ENCODE results near the gene CRYBG1.
"Not testable (repeated sequence)": the region's sequence is repeated elsewhere in the genome, so short reads cannot be mapped to it uniquely, and the experiment has no call there.

CRYBG1 gene

DNA sequence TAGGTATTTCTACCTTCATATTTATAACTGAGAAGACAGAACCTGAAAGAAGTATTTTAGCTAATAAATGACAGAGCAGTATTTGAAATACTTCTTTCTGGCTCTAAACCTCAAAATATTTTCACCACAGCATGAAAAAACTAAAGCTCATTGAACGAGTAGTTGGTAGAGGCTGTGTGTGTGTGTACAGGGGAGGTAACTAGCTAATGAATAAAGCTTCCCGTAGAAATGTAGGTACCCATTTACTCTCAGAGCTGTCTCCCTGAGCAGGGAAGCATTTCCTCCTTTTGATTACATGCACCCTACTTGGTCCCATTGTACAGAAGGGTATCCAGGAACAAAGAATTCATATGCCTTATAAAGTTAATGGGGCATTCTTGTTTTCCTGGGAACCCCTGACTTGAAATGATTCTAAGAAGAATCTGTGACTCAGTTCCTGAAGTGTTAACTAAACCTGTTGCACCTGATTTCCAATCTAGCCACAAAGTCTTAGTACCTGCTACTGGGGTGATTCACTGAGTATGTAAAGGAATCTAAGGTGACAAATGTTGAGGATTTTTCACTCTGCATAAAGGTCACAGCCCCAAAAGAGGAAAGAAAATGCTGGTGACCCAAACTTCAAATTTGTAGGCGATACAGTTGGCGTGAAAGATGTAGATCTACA, 12.5 kb downstream of the CRYBG1 start:
- DNase-seq (ENCODE audit: low spot score) = no peak

DNA sequence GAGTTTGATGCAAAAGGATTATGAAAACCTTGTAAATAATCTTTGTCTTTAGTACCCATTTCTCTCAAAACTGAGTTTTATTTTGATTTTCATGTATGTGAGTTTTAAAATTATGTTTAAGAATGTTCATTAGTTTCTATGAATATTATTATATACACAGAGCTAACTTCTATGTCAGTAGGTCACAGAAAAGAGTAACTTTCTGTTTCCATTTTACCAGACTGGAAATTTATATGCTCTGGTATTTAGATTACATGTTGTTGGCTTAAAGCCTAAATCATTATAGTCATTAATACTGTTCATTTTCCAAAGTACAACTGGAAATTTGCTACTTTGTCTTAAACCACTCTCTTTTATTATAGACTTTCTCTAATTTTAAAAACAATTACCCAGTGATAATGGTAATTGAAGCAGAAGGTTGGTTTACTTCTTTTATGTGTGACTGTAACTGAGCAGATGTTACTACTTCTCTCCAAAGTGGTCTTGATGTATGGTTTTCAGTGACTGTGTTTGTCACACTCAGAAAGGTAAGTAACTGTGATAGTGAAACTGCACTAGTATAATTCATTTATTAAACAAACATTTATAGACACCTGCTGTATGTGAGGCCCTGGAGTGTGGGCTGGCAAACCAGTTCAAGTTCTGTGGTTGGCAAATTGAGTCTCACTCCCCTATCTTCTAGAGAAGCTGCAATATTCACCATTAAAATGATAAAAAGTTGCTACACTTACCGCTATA, 13.2 kb downstream of the CRYBG1 start:
- no peak for DNase-seq (ENCODE audit: low spot score)

DNA sequence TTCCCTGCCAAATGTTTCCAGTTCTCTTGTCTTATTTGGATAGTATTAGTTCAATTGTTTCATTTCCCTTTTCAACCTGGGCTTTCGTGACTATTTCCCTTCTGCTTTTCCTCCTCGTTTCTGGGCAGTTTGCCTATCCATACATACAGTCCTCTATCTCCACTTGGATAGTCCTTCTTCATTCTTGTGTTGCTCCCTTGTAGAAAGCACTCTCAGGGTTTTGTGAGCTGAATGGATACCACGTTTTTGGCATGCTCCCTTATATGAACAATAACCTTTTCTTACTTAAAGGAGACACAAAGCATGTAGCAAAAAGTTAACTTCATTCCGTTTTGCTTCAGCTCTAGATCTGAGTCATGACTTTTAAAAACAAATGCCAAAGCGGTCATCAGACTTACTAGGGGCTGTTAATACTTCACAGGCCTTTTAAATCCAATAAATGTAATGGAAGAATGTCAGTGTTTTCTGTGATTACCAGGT, 16.6 kb downstream of the CRYBG1 start:
- no peak for DNase-seq (ENCODE audit: low spot score)

DNA sequence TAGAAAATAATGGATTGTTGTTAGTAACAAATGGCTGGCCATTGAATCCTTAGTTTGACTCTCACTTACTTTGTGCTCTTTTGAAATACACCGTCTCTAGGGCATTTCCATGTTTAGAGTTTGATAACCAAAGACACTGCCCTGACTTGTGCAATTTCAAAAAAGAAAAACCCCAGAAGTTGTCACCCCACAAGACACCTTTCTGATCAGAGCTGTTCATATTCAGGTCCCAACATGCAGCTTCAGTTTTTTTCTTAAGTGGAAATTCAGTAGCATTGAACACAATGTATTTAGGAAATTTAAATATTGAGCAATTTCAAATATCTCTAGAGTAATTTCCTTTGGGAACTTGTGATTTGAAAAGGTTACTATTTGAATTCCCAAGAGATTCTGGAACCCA, 19.4 kb downstream of the CRYBG1 start:
- no peak for DNase-seq (ENCODE audit: low spot score)

DNA sequence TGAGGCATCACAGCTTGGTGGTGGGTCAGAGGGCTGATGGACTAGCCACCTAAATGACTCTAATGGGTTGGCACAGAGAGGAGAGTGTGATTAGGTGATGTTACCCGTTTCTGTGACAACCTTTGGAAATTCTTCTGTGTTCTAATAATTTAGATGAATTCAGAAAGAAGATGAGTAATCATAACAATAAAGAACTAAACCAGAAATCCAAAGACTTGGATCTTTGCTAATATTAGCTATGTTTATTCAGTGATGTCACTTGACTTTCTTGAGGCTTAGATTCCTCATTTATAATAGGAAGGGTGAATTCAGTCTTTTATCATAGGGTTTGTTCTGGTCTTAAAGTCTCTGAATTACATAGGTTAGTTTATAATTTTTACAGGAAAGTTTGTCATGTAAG, 19.9 kb downstream of the CRYBG1 start:
- no peak for DNase-seq (ENCODE audit: low spot score)

DNA sequence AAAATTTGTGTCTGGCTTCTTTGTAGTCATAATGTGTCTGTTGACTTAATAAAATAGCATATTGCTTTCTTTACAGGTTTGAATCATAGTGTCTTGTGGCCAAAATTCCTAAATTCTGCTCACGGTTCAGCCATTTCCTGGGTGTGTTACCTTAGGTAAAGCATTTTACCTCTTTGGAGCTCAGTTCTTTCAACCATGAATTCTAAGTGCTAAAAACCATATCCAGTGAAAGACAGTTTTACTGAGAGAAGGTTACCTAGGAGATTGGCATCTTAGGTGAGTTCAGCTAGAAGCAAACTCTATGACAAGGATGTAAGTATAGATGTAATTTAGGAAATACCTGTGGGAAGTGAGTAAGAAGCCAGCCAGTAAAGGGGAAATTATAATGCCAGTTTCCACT, 20.7 kb downstream of the CRYBG1 start:
- no peak for DNase-seq (ENCODE audit: low spot score)

DNA sequence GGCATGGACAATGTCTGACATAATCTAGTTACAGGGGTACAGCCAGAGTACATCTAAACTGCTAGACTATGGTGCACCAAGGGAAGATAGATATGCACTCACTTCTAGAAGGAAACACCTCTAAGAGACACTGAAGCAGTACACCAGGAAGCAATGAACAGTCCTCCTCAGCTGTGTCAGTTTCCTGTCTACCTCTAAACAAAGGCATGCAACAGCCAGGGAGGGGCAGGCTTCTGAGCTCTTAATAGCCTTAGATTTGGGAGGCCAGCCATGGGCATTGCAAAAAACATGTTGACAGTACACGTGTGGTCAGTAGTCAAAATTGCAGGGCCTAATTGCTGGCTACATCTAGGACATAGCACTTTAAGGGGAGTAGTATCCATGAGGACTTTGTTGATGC, 21.4 kb downstream of the CRYBG1 start:
- DNase-seq (ENCODE audit: low spot score) = no peak

DNA sequence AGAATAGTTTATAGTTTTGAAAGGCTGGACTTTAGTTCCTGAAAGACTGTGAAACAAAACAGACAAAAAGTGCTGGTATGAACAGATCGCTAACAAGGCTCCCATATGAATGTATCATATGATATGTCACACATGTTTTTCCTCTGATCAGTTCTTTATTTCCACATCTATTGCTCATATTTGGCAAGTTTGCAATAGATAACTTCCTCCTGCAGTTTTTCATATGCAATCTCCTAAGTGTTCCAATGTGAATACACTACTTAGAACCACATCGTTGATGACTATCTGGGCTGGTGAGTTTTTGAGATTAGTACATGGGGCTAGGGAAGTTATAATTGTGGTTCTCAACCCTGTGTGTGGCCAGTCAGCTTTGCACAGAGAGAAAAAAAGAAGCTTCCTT, 23.1 kb downstream of the CRYBG1 start:
- DNase-seq (ENCODE audit: low spot score) = no peak

DNA sequence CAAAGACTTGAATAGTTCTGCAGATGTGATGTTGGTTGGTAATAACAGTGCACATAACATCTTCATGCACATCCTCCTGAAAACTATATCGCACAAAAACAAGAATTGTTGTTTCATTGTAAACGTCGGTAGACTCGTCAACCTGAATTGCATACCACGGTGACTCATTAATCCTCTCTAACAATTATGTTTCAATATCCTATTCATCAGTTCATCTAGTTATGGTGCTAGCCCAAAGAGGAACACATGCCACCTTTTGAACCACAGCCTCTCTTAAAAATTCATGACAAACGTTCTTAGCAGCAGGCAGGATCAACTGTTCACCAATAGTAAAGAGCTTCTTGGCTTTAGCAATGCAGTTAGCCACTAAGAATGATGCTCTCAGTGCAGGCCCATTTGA, 25.0 kb downstream of the CRYBG1 start:
- no peak for DNase-seq (ENCODE audit: low spot score)

DNA sequence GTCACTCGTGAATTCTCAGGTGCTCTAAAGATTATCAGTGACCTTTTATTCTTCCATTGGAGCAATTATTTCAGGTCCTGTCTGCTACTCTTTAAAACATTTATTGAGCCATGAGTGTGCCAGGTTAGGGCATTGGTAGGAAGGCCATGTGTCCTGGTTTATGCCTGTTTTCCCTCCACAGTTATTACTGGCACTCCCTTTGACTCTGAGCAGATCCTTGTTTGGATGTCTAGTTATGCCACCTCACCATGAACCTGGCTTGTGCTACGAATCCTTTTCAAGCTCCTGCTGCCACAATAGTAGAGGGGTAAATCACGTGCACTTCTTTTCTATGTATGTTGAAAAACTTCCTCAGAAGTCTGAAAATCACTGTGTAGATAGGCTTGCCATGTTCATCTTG, 27.4 kb downstream of the CRYBG1 start:
- DNase-seq (ENCODE audit: low spot score) = no peak

DNA sequence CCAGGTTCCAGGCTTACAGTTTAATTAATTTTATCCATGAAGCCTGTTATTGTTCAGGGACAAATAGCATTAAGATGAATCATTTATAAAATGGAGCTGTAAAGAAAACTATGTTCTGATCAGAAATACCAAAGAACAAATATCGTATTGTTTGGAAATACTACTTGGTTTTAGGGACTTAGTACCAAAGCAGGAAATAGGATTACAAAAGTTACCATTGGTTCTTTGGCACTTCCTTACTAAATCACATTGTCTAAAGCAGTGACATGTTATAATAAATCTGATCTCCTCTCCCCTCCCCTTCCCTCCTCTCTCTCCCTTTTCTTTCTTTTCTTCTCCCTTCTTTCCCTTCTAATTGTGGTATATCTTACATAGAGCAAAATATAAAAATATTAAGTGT, 29.6 kb downstream of the CRYBG1 start:
- no peak for DNase-seq (ENCODE audit: low spot score)

DNA sequence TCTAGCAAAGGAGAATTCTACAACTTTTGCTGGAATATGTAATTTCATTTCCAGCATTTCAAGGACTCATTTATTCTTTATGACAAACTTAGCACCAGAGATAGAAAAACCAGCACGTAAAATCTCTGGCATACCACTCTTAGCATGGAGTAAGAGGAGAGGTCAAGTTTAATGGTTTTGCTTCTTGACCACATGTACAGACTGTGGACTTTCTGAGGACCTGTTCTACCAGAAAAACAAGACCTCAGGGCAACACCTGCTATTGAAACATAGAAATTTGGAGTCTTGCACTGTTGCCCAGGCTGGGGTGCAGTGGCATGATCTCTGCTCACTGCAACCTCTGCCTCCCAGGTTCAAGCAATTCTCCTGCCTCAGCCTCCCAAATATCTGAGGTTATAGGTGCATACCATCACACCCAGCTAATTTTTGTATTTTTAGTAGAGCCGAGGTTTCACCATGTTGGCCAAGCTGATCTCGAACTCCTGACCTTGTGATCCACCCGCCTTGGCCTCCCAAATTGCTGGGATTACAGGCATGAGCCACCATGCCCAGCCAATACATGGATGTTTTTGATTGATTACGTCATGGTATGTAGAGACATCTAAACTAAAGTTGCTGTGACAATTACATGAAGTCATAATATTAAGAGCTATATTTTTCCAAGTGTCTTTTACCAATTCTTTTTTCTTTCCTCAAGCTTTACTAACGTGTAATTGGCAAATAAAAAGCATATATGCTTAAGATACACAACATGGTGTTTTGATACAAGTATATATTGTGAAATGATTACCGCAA, 36.1 kb downstream of the CRYBG1 start:
- DNase-seq (ENCODE audit: low spot score) = no peak

DNA sequence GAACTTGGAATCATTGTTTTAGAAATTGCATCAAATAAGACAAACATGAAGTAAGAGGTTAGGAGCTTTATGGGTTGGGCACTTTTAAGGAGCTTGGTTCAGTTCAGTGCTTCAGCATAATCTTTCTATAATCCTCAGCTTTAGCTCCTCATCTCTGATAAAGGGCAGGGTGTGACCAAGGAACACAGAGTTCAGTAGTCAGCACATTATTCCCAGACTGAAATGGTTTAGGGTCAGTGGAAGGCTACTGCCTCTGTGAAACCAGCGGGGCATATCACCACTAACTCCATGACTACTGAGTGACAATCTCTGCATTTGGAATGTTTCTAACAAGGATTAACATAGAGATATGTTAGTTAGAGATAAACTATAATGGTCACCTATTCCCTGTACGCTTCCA, 36.9 kb downstream of the CRYBG1 start:
- no peak for DNase-seq (ENCODE audit: low spot score)

DNA sequence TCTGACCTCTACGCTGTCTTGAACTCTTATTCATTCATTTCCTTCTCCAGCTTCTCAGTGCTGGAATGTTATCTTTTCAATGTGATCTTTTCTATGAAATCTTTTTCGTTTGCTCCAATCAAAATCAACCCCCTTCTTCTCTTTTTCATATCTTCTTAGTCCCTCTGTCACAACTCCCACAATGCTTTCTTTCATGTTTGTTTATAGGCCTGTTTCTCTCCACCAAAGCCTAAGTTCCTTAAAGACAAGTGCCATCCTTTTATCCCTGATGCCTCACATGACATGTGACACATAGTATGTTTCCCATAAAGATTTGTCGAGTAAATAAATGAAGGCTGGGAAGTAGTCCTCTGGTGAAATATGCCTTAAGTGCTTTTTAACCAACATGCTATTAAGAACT, 38.1 kb downstream of the CRYBG1 start:
- no peak for DNase-seq (ENCODE audit: low spot score)

DNA sequence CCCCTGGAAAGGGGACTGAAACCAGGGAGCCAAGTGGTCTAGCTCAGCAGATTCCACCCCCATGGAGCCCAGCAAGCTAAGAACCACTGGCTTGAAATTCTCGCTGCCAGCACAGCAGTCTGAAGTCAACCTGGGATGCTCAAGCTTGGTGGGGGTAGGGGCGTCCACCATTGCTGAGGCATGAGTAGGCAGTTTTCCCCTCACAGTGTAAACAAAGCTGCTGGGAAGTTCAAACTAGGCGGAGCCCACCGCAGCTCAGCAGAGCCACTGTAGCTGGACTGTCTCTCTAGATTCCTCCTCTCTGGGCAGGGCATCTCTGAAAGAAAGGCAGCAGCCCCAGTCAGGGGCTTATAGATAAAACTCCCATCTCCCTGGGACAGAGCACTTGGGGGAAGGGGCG, 44.5 kb downstream of the CRYBG1 start:
- DNase-seq (ENCODE audit: low spot score) = not testable (repeated sequence)

DNA sequence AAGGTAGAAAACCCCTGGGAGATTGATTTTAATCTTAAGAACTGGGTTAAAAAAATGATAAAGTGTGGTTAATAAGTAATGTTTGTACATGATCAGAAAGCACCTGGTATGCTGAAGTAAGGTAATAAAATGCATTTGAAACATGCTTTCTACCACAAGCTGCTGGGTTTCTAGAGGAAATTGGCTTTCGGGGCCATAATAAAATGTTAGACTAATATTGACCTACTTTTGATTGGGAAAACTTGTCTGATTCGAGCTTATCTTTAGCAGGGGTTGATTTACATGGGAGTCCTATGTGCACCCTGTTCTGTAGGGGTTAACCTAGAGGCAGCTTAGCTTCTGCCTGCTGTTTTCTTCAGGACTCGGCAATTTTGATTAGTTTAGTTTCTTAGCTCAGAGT, 50.5 kb downstream of the CRYBG1 start:
- DNase-seq (ENCODE audit: low spot score) = no peak

DNA sequence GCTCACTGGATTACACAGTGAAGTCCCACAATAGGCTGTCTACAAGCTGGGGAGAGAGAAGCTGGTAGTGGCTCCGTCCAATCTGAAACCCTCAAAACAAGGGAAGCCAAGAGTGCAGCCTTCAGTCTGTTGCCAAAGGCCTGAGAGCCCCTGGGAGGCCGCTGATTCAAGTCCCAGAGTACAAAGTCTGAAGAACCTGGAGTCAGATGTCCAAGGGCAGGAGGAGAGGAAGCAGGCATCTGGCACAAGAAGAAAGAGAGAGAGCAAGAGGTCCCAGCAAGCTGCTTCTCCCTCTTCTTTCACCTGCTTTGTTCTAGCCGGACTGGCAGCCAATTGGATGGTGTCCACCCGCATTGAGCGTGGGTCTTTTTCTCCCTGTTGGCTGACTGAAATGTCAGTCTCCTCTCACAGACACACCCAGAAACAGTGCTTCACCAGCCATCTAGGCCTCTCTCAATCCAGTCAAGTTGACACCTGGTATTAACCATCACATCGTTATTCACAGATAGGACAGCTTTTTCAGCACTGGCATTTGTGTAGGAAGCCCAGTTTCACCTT, 51.2 kb downstream of the CRYBG1 start:
- no peak for DNase-seq (ENCODE audit: low spot score)

DNA sequence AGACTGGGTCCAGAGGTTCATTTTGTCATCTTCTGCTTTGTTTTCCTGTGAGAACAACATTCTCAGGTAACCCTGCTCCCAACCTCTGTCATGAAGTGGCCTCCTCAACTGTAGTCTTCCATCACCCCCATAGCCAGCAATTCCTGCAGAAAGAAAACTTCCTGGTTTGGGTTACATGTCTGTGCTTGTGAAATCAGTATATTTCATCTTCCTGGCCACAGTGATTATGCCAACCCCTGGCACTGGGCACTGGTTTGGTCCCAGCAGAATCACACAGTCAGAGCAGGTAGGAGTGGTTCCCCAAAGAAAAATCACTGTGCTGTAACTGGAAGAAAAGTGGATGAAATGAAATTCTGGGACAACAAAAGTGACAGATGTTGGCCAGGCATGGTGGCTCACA, 52.5 kb downstream of the CRYBG1 start:
- DNase-seq (ENCODE audit: low spot score) = no peak

DNA sequence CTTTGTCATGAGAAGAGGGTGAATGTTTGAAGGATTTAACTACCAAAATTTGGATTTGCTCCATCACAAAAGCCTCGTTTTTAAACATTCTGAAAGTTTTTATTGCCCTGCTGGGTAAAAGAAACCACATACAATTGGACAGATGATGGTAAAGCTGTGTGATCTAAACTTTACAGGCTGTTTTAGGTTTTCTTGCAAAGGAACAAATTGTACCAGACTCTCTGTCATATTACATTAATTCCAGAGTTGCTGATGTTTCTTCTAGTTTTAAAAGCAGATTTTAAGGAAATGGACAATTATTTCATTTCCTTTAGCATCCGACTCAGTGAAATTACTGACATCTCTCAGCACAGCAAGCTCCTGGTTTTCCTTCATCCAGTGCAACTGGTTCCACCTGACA, 53.2 kb downstream of the CRYBG1 start:
- no peak for DNase-seq (ENCODE audit: low spot score)

DNA sequence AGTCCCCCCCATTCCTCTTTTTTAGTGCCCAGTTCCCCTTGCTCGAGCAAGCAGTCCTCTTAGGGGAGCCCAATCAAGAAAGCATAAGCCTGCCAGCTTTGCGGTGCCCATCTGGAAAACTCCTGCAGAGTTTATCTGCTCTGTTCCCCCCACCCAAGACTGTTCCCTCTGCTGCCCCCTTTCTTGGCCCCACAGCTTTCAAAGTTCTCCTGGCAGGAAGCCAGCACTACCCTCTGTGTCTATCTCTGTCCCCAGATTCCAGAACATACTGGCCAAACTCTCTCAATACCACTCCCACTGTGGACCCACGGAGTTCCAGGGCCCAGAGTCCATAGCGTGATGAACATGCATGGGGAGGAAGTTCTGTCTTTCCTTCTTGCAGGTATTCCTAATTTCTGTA, 55.4 kb downstream of the CRYBG1 start:
- DNase-seq (ENCODE audit: low spot score) = no peak

DNA sequence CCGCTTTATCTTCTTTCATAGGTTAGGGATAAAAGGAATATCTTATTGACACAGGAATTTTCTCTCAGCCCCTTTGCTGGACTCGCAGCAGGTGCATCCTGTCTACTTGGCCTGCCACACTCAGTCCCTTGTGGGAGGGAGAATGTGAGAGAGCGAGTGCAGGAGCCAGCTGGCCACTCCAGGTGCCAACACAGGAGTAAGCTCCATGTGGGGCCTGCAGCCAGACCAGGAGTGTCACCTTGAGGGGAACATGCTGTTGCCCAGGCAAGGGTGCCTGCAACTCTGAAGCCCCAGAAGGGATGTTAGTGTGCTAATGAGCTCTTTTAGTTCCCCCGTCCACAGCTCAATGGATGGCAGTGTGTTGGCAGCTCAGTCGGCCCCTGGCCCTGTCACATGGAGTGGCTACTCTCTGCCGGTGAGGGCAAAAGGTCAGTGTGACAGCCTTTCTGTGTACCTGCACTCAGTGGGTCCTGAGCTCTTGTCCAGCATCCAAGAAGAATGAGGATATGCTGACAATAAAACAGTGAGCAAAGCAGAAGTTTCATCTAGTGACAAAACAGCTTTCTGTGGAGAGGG, 57.1 kb downstream of the CRYBG1 start:
- DNase-seq (ENCODE audit: low spot score) = no peak

DNA sequence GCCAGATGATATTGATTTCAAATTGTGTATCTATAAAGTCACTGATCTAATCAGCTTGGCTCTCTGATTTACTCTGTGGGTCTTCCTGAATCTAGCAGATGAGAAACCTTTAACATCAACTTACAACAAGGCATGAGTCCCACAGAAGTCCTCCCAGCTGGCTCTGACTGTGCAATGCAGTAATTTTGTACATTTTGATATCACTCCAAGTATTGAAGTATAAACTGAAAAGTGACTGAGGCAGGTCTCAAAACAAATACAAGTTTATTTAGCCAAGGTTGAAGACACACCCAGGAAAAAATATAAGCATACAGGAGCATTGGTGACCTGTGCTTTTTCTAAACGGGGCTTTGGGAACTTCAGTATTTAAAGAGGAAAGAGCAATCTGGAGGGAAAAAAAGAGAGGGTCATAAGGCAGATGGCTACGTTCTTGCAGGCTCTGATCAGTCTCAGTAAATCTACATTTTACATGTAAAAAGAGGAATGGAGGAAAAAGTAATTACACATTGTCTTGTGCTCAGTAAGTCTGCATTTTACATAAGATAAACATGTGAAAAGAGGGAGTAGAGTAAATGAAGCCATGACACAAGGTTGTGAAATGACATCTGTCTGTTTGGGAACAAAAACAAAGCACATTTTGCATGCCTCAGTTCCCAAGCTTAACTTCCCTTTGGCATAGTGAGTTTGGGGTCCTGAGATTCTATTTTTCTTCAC, 59.5 kb downstream of the CRYBG1 start:
- DNase-seq (ENCODE audit: low spot score) = no peak
